ENCODE measurements around the gene PASK.

The PASK gene

GRCh38 chr2:241146286-241146685, 3.0 kb downstream of the PASK start:
- DNase-seq, result no peak

DNA sequence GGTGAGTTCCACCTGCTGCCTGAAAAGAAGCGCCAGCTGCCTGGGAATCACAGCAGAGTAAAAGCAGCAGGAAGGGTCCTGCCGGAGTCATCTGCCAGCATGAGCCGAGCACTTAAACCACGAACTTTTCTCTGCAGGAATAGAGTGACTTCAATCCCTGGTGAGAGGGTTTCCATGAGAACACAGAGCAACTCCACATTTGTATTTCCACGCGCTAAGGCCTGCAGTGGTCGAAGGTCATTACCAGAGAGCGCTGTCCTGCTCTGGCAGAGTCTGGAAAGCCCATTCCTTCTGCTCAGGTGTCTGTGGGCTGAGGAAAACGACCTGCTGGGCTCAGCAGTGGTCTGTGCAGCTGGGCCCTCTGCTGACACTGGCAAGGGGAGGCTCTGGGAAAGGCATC, 6.7 kb downstream of the PASK start:
- no peak for DNase-seq

- no peak for DNase-seq
These were observed 7.2 kb downstream of the PASK start for GRCh38 chr2:241142063-241142462.

GRCh38 chr2:241141214-241141770, 8.0 kb downstream of the PASK start:
- DNase-seq, result no peak

DNA sequence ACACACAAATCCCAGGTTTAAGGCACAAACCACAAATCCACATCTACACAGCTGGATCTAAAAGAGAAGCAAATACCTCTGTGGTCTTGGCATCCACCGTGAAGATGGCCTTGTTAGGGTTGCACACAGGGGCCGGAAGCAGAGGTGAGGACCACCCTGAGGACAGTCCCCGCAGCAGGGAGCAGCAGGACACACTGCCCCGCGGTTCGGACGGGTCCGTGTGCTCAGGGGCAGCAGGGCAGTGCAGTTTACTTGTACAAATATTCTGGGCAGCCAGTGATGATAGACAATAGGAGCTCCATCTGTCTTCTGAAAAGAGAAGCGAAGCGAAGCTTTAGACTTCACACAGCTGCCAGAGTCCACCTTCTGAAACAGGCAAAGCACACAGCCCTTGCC, 8.8 kb downstream of the PASK start:
- no peak for DNase-seq

- DNase-seq, result no peak
These were observed 9.5 kb downstream of the PASK start for GRCh38 chr2:241139531-241140444.

DNA sequence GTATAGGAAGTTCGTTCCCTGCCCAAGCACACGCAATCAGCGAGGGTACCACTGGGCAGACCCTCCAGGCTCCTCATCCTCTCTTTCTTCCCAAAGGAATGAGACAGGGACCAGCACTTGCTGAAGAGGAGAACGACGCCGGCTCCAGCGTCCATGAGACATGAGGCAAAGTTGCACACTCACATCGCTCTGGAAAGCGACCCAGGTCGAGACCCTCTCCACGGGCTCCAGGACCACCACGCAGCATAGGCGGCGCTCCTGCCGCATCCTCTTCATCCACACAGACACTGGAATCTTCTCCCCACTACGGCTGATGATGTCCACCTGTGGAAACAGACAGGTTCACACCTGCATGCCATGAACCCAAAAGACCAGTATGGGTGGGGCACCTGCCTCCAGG, 10.8 kb downstream of the PASK start:
- DNase-seq, result no peak

DNA sequence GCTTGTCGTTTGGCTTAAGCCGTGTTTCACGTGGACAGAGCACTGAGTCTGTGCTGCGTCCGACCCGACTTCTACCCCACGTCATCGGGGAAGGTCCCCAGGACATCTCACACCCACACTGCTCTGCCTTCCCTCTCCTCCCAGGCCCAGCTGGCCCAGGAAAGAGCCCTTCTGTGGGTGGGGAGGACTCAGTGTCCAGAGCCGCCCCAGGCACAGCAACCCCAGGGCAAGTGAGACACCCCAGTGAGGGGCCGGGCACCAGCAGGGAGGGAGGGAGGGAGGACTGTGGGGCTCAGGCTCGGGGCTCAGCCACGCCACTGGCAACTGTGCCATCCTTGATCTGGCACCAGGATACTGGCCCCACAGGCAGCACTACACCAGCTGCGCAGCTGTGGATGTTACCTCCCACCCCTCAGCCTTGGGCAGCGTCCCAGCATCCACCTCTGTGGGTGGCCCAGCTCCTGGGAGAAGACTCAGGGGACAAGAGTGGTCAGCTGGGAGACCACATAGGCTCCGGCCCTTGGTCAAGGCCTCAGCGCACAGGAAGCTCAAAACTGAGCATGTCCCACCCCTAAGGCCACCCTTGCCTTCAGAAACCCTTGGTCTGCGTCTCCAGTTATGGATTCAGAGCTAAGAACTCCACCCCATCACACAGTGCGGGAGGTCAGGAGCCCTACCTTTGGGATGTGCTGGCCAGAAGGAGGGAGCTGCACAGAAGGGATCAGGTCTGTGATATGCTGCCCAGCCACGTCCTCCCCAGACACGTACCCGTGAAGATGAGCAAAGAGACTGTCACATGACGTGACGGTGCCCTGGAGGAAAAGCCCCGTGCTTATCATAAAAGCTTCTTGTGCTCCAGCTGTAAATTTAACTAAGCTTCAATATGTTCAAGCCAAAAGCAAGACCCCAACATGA, 11.7 kb downstream of the PASK start:
- no peak for DNase-seq

DNA sequence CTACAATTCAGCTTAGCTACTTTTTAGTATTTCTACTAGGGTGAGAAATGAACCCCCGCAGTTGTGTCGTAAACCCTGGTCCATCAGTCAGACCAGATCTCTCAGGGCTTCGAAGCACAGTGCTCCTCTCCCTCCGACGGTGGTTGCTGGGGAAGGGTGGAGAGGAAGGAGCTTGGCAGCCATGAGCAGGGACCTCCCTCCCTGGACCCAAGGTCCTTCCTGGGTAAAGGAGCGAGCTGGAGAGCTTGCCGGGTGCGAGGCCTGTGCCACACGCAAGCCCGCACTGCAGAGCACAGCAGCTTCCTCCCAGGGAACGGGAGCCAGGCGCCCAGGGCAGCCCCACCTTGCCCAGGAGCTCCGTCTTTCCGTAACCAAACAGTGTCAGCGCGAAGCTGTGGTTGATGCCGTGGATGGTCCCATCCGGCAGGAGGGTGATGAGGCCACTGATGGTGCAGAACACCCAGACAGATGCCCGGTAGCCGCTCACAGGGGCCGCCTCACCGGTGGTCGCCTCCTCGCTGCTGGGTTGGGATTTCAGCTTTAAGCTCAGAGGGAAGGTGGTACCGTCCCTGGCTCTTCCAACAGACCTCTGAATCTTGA, 12.5 kb downstream of the PASK start:
- DNase-seq, result no peak

GRCh38 chr2:241136191-241136590, 13.1 kb downstream of the PASK start:
- no peak for DNase-seq

- no peak for DNase-seq
These were observed 13.5 kb downstream of the PASK start for GRCh38 chr2:241135737-241136136.

DNA sequence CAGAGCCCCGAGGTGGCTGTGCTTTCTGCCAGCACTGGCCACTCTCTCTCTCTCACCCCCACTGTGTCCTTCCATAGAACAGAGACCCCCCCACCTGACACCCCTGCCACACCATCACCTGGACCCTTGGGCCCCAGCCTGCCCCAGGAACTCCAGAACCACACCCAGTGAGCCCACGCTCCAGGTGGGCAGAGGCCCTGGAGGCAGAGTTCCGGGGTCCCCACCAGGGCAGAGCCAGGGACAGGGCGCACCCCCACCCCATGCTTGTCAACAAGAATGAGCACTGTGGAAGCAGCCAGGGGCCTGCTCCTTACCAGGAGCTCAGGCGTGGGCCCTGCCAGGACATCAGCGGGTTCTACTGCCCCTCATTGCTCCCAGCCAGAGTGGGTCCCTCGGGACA, 14.6 kb downstream of the PASK start:
- DNase-seq, result no peak

GRCh38 chr2:241133436-241133820, 15.8 kb downstream of the PASK start:
- DNase-seq, result no peak

DNA sequence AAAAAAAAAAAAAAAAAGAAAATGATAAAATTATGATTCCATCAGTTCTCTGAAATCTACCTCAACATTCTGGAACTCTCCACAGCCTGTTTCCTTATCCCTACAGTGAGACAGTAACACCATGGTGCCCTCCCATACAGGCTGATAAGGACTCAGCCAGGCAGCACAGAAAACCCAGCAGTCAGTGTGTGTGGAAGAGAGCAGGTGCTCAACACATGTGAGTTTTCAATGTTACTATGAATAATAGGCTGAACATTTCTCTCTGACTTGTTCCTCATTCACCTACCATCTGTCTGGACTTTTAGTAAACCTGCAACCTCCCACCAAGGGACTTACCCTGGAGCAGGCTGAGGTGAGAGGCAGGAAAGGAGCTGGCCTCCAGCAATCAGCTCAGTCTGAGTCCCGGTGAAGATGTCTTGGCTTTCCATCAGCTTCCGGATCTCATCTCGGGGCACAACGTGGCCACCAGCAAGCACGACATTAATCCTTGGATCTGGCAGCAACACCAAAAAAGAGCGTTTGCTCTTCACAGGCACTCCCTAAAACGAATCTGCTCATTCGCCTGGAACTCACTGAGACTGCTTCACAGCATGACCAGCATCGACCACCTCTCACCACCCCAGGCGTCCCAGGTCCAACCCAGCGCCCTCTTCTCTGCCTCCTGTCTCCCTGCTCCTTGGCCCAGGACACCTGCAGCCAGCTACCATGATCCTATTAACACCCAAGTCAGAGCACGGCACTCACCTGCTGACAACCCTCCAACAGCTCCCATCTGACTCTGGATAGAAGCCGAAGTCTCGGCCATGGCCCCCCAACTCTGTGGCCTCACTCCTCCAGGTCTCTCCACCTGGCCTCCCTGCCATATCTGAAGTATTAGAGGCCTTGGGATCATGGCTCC, 16.5 kb downstream of the PASK start:
- no peak for DNase-seq

DNA sequence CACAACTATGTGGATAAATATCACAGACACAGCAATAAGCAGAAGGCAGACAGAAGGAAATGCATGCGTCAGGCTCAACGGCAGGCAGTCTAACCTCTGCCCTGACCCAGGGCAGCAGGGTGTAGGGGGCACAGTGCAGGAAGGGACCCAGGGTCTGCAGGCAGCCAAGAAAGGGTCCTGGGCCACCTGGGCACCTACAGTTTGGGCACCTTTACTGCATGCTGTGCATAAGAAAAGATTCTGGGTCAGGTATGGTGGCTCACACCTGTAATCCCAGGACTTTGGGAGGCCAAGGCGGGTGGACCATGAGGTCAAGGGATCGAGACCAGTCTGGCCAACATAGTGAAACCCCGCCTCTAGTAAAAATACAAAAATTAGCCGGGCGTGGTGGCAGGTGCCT, 17.7 kb downstream of the PASK start:
- no peak for DNase-seq

DNA sequence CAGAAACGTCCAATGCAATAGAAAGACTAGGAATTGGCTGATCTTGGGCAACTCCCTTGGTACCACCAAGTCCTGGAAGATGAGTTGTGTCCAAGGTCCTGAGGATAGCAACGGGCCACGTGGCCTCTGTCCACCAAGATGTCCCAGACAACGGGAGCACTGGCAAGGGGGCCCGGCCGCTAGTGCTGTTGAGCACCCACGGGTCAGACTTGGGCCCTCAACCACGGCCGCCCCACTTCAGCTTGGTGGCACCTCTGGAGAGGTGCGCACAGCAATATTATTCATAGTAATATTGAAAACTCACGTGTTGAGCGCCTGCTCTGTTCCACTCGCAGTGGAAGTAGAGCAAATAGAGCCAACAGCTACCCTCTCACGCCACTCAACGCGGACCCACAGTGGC, 19.0 kb downstream of the PASK start:
- no peak for DNase-seq

DNA sequence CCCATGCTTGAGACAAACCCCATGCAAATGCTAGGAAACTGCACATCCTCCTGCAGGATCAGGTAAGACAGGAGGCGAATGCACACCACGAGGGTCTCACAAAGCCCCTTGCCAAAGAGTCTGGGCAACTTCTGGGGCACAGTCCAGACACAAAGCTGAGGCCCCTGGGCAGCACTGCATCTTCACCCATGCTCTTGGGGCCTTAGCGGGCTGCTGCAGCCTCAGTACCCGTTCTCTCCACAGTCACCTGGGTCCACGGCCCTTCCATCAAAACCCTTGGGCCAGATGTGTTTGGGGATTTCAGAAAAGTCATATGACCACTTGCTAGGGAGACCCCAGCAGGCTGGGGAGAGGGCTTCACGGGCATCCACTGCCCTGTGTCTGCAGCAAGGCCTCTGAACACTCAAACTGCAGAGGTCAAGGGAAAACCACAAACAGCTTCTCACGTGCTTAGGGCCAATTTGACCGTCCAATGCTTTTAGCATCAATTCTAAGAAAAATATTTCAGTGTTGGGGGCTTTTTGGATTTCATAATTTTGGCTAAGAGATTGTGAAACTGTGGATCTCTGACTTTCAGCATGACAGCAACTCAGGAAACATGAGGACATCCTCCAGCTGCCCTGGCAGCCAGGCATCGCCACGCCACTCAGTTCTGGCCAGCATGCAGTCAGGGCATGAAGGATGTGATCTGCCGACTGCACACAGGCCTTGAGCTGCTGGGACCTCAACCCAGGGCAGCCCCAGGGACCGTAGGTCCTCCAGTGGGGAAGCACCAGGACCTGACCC, 20.0 kb downstream of the PASK start:
- DNase-seq, result no peak

DNA sequence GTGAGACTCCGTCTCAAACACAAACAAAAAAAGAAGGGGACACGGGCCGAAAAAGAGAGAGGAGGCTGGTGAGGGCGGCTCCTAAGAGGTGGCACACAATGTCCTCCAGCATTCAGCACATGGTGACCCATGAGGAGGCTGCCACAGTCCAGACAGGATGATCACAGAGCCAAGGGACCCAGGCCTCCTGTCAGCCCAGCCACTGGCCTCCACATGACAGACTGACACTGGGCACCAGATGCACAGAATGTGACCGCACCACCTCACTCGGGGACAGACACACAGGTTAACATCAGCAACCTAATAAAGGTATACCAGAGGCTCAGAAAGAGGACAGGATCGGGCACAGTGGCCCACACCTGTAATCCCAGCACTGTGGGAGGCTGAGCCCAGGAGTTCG, 21.0 kb downstream of the PASK start:
- no peak for DNase-seq

- no peak for DNase-seq
These were observed 22.5 kb downstream of the PASK start for GRCh38 chr2:241126771-241127202.

DNA sequence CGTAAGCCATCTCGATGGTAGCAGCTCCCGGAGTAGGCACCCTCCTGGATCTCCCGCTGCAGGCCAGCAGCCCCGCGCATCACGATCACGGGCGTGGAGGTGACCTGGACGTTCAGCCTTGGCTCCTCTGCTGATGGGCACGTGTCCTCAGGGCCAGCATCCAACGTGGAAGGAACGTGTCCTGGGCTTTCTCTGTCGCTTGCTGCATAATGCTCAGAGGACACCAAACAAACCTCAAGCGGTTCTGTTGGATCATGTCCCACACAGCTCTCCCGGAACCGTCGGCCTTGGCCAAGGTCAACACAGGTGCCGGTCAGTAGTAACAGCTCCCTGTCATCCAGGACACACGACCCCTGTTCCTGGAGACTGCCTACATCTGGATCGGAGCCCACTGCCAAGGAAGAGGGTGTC, 23.1 kb downstream of the PASK start:
- DNase-seq, result no peak

DNA sequence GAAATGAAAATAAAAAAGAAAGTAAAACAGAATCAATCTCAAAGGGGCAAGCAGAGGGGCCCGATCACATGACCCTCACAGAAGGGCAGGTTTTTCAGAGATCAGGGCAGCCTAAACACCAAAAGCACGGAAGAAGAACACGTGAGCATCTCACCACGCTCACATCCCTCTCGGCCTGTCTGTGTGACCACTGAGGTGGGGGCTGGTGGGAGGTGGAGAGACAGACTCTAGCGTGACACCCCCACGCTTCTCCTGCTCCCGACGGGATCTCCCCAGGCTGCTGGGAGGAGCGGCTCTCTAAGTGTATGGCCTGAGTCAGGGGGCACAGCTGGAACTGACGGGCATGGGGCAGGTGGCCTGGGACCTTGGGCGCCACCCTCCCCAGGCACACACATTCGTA, 23.6 kb downstream of the PASK start:
- DNase-seq, result no peak

Data from EL (cell line).